AG09319 (cell line): ENCODE data around the gene MTA2.

Experiments used
- DNase-seq: peaks from one replicate; pipeline ENCODE4 v3.0.0-alpha.2; 2010; ENCODE audit warnings: low read depth; ENCODE audit errors: extremely low read depth
- CTCF ChIP-seq: IDR thresholded peaks from 2 replicates; pipeline ENCODE4 v1.5.1; 2011; ENCODE audit warnings: low read depth, mild to moderate bottlenecking, inconsistent platforms, low read length, moderate library complexity

The MTA2 gene

GRCh38 chr11:62611705-62612365 is 10.2 kb upstream of the MTA2 start:
- no peak for DNase-seq
- TF ChIP-seq CTCF = no peak

- DNase-seq = no peak
Observed at GRCh38 chr11:62610814-62611704, 9.4 kb upstream of the MTA2 start.

GRCh38 chr11:62610403-62610802 is 8.7 kb upstream of the MTA2 start:
- no peak for DNase-seq
- no peak for TF ChIP-seq CTCF

More at GRCh38 chr11:62610814-62611704, 9.4 kb upstream of the MTA2 start:
- no peak for TF ChIP-seq CTCF

GRCh38 chr11:62608776-62609175 is 7.1 kb upstream of the MTA2 start:
- DNase-seq = no peak
- no peak for TF ChIP-seq CTCF

GRCh38 chr11:62607714-62608113 is 6.0 kb upstream of the MTA2 start:
- TF ChIP-seq CTCF = no peak
- no peak for DNase-seq

GRCh38 chr11:62605902-62606301 is 4.2 kb upstream of the MTA2 start:
- DNase-seq = no peak
- no peak for TF ChIP-seq CTCF

GRCh38 chr11:62605467-62605866 is 3.8 kb upstream of the MTA2 start:
- TF ChIP-seq CTCF = no peak
- no peak for DNase-seq
